Neural cell (in vitro differentiated cells): ENCODE results near the gene ANTXR1. TPM values are rescaled to one million over a fixed set of nuclear protein-coding genes. Genes with fewer than 3 reads are reported as not detected.

ENCODE experiments used
- H2AFZ ChIP-seq: fragments of 200-600, 300-800 bp; sonication (generic), shearing (Covaris generic); 2 replicates; pipeline ENCODE4 v1.6.0; 2014; ENCODE audit warnings: low read depth, mild to moderate bottlenecking, antibody characterized with exemption, low read length, moderate library complexity
- H3F3A ChIP-seq: fragments of 200-600 bp; shearing (Covaris generic); 2 replicates; pipeline ENCODE4 v1.6.1; 2016; ENCODE audit warnings: mild to moderate bottlenecking, moderate library complexity, mixed read lengths, antibody characterized with exemption, low read length; ENCODE audit not compliant: insufficient read depth, poor library complexity, severe bottlenecking
- H3K27ac ChIP-seq: fragments of 200-600, 300-800 bp; sonication (generic), shearing (Covaris generic); 2 replicates; pipeline ENCODE4 v1.5.1; 2014; ENCODE audit warnings: mild to moderate bottlenecking, low read length, moderate library complexity
- H3K27me3 ChIP-seq: fragments of 300-800, 200-600 bp; sonication (generic), shearing (Covaris generic); 2 replicates; pipeline ENCODE4 v1.6.0; 2014; ENCODE audit warnings: mild to moderate bottlenecking, low read depth, low read length, moderate library complexity; ENCODE audit not compliant: insufficient read depth
- H3K36me3 ChIP-seq: fragments of 300-800, 200-600 bp; sonication (generic), shearing (Covaris generic); 2 replicates; pipeline ENCODE4 v1.5.1; 2014; ENCODE audit warnings: mild to moderate bottlenecking, antibody characterized with exemption, low read length, moderate library complexity; ENCODE audit not compliant: insufficient read depth
- H3K4me2 ChIP-seq: fragments of 300-800, 200-600 bp; sonication (generic), shearing (Covaris generic); 2 replicates; pipeline ENCODE4 v1.6.0; 2014; ENCODE audit warnings: mild to moderate bottlenecking, low read length
- H3K4me3 ChIP-seq: fragments of 300-800, 200-600 bp; sonication (generic), shearing (Covaris generic); 2 replicates; pipeline ENCODE4 v1.5.1; 2014; ENCODE audit warnings: mild to moderate bottlenecking, low read length, moderate library complexity
- H3K79me2 ChIP-seq: fragments of 200-600 bp; shearing (Covaris generic); replicated peaks from 2 replicates; pipeline ENCODE4 v1.6.0; 2014; ENCODE audit warnings: mild to moderate bottlenecking, low read length, moderate library complexity; ENCODE audit not compliant: insufficient read depth
- H3K9ac ChIP-seq: fragments of 300-800, 200-600 bp; sonication (generic), shearing (Covaris generic); 2 replicates; pipeline ENCODE4 v1.6.1; 2016; ENCODE audit warnings: mild to moderate bottlenecking, low read length, mixed read lengths
- H3K9me2 ChIP-seq: fragments of 200-600 bp; shearing (Covaris generic); 2 replicates; pipeline ENCODE4 v1.6.1; 2016; ENCODE audit warnings: mild to moderate bottlenecking, low read length, mixed read lengths; ENCODE audit not compliant: insufficient read depth
- H3K9me3 ChIP-seq: fragments of 200-600, 300-800 bp; sonication (generic), shearing (Covaris generic); 2 replicates; pipeline ENCODE4 v1.6.1; 2016; ENCODE audit warnings: mild to moderate bottlenecking, mixed run types, low read length, moderate library complexity, mixed read lengths
- H4K20me1 ChIP-seq: fragments of 200-600 bp; shearing (Covaris generic); 2 replicates; pipeline ENCODE4 v1.6.1; 2016; ENCODE audit warnings: mild to moderate bottlenecking, mixed run types; ENCODE audit not compliant: insufficient read depth
- EP300 ChIP-seq: fragments of 450-650 bp; conservative IDR thresholded peaks from 2 replicates; pipeline ENCODE4 v1.6.1; 2014; ENCODE audit warnings: antibody characterized with exemption, mild to moderate bottlenecking, moderate library complexity; ENCODE audit not compliant: poor library complexity, severe bottlenecking
- EZH2 ChIP-seq: fragments of 200-600, 300-800 bp; shearing (Covaris generic), sonication (generic); IDR thresholded peaks from 2 replicates; pipeline ENCODE4 v1.6.1; 2014; ENCODE audit warnings: antibody characterized with exemption, low read length, borderline replicate concordance, mild to moderate bottlenecking; ENCODE audit not compliant: insufficient read depth, poor library complexity, severe bottlenecking
- MXI1 ChIP-seq: fragments of 450-650 bp; conservative IDR thresholded peaks from 2 replicates; pipeline ENCODE4 v1.6.1; 2014; ENCODE audit warnings: antibody characterized with exemption, mild to moderate bottlenecking; ENCODE audit not compliant: poor library complexity, severe bottlenecking
- POLR2AphosphoS5 ChIP-seq: IDR thresholded peaks from 2 replicates; pipeline ENCODE4 v1.6.1; 2012
- RAD21 ChIP-seq: fragments of 450-650 bp; conservative IDR thresholded peaks from 2 replicates; pipeline ENCODE4 v1.6.1; 2014; ENCODE audit warnings: antibody characterized with exemption, mild to moderate bottlenecking, moderate library complexity
- SMC3 ChIP-seq: fragments of 450-650 bp; conservative IDR thresholded peaks from 2 replicates; pipeline ENCODE4 v1.6.1; 2014; ENCODE audit warnings: antibody characterized with exemption, mild to moderate bottlenecking, moderate library complexity; ENCODE audit not compliant: poor library complexity
- TAF1 ChIP-seq: IDR thresholded peaks from 2 replicates; pipeline ENCODE4 v1.6.1; 2012; ENCODE audit warnings: low read depth
- polyA plus RNA-seq: library from polyadenylated mRNA; depleted of rRNA; stranded (reverse); fragments of >200 nt; gene quantifications from 2 replicates; pipeline ENCODE4 v1.2.3, GENCODE V29; 2014
- TF ChIP-seq, protein P1 (sequence below): IDR thresholded peaks from 2 replicates; pipeline ENCODE4 v1.6.1; 2012; ENCODE audit warnings: borderline replicate concordance
- TF ChIP-seq, protein P2 (sequence below): fragments of 450-650 bp; IDR thresholded peaks from 2 replicates; pipeline ENCODE4 v1.5.1; 2014; ENCODE audit warnings: antibody characterized with exemption, mild to moderate bottlenecking, moderate library complexity; ENCODE audit not compliant: poor library complexity, severe bottlenecking

Gene ANTXR1
- polyA plus RNA-seq, 1 donor from 2014 or later: 4.9 TPM

DNA sequence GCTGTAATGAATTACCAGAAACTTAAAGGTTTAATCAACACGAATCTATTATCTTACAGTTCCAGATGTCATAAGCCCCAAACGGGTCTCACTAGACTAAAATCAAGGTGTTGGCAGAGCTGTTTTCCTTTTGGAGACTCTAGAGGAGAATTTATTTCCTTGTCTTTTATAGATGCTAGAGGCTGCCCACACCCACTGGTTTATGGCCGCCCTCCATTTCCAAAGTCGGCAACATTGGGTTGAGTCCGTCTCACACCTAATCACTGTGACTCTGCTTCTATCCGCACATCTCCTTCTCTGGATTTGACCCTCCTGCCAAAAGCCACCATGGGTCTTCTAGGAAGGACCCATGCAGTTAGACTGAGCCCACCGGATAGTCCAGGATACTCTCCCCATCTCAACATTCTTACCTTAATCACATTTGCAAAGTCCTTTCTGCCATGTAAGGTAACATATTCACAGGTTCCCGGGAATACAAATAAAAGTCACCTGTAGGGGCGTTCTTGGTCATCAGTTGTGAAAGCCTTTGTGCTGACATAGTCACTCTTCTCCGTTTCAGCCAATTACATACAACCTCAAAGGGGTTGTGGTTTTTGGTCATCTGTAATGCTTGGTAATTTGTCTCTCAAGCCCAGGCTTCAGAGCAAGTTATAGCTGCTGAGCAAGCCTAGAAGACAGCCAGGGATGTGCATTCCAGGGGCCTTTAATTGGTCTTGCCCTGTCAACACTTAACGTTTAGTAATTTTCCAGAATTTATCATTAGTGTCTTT, 179.4 kb downstream of the ANTXR1 start:
- no peaks in the 10 kb centered on the region for H4K20me1 ChIP-seq
- no peak overlapping the region for H3K27ac ChIP-seq
- H3K36me3 ChIP-seq: no peaks in the 10 kb centered on the region
- TF ChIP-seq, protein P1, sequence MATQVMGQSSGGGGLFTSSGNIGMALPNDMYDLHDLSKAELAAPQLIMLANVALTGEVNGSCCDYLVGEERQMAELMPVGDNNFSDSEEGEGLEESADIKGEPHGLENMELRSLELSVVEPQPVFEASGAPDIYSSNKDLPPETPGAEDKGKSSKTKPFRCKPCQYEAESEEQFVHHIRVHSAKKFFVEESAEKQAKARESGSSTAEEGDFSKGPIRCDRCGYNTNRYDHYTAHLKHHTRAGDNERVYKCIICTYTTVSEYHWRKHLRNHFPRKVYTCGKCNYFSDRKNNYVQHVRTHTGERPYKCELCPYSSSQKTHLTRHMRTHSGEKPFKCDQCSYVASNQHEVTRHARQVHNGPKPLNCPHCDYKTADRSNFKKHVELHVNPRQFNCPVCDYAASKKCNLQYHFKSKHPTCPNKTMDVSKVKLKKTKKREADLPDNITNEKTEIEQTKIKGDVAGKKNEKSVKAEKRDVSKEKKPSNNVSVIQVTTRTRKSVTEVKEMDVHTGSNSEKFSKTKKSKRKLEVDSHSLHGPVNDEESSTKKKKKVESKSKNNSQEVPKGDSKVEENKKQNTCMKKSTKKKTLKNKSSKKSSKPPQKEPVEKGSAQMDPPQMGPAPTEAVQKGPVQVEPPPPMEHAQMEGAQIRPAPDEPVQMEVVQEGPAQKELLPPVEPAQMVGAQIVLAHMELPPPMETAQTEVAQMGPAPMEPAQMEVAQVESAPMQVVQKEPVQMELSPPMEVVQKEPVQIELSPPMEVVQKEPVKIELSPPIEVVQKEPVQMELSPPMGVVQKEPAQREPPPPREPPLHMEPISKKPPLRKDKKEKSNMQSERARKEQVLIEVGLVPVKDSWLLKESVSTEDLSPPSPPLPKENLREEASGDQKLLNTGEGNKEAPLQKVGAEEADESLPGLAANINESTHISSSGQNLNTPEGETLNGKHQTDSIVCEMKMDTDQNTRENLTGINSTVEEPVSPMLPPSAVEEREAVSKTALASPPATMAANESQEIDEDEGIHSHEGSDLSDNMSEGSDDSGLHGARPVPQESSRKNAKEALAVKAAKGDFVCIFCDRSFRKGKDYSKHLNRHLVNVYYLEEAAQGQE: no peak
- TF ChIP-seq POLR2AphosphoS5 (no peak), RAD21 (no peak), EZH2 (no peak), SMC3 (no peak), TAF1 (no peak), MXI1 (no peak), EP300 (no peak)
- TF ChIP-seq, protein P2, sequence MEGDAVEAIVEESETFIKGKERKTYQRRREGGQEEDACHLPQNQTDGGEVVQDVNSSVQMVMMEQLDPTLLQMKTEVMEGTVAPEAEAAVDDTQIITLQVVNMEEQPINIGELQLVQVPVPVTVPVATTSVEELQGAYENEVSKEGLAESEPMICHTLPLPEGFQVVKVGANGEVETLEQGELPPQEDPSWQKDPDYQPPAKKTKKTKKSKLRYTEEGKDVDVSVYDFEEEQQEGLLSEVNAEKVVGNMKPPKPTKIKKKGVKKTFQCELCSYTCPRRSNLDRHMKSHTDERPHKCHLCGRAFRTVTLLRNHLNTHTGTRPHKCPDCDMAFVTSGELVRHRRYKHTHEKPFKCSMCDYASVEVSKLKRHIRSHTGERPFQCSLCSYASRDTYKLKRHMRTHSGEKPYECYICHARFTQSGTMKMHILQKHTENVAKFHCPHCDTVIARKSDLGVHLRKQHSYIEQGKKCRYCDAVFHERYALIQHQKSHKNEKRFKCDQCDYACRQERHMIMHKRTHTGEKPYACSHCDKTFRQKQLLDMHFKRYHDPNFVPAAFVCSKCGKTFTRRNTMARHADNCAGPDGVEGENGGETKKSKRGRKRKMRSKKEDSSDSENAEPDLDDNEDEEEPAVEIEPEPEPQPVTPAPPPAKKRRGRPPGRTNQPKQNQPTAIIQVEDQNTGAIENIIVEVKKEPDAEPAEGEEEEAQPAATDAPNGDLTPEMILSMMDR: no peak
- no peak overlapping the region for H2AFZ ChIP-seq
- no peaks in the 10 kb centered on the region for H3K79me2 ChIP-seq
- no peaks in the 10 kb centered on the region for H3F3A ChIP-seq
- no peak overlapping the region for H3K4me3 ChIP-seq
- no peaks in the 10 kb centered on the region for H3K9me3 ChIP-seq
- no peaks in the 10 kb centered on the region for H3K27me3 ChIP-seq
- no peak overlapping the region for H3K9ac ChIP-seq
- H3K4me2 ChIP-seq: no peak overlapping the region
- H3K9me2 ChIP-seq: no peaks in the 10 kb centered on the region

DNA sequence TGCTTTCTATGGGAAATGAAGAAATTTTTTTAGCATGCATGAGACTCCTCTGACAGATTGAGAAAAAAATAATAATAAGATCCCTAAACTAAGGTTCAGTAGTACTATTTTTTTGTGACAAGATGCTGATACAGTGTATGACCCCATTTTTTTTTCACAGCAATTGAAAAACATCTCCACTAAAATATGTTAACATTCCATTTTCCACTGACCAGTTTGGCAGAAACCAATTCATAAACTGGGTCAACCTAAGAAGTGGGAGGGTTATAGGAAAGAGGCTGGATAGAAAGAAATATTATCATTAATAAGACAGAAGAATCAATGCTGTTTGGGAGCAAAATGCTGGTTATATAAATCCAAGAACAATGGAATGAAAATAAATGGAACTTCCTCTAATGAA, 182.7 kb downstream of the ANTXR1 start:
- no peaks in the 10 kb centered on the region for H4K20me1 ChIP-seq
- H3K9me2 ChIP-seq: no peaks in the 10 kb centered on the region
- H3K27me3 ChIP-seq: no peaks in the 10 kb centered on the region
- no peaks in the 10 kb centered on the region for H3K36me3 ChIP-seq
- no peaks in the 10 kb centered on the region for H3K79me2 ChIP-seq
- H3K9ac ChIP-seq: no peak overlapping the region
- no peak overlapping the region for H2AFZ ChIP-seq
- H3K9me3 ChIP-seq: no peaks in the 10 kb centered on the region
- H3K27ac ChIP-seq: no peak overlapping the region
- TF ChIP-seq POLR2AphosphoS5: no peak
- no peak for TF ChIP-seq TAF1
- TF ChIP-seq, protein P2: no peak
- TF ChIP-seq SMC3: no peak
- no peak for TF ChIP-seq EP300
- no peak for TF ChIP-seq MXI1
- TF ChIP-seq EZH2: no peak
- TF ChIP-seq RAD21: no peak
- TF ChIP-seq, protein P1: no peak
- H3K4me3 ChIP-seq: no peak overlapping the region
- H3K4me2 ChIP-seq: no peak overlapping the region
- no peaks in the 10 kb centered on the region for H3F3A ChIP-seq
